HepG2 (cell line): Measurements from ENCODE around the gene TSG101. TPM values are rescaled to one million over a fixed set of nuclear protein-coding genes. Genes with fewer than 3 reads are reported as not detected.

Experiments
- ATAC-seq: fragments of 200-7000 bp; cut with Tn5 transposase; 3 replicates; pipeline ENCODE4 v1.9.1; 2020; ENCODE audit warnings: mild to moderate bottlenecking, moderate library complexity
- BruUV-seq: library from RNA; stranded (reverse); fragments of 400-500 nt; replicated peaks from 2 replicates; lab custom pipeline; 2021; lab: Mats Ljungman, UMichigan
- CTCF ChIA-PET: fragments of 300-600 bp; formaldehyde crosslinking; extraction: SDS; loops from one replicate; lab custom pipeline; 2021; ENCODE audit warnings: low total read pairs, inconsistent platforms, low intra/inter-chr PET ratio; lab: Yijun Ruan, JAX
- POLR2A ChIA-PET: fragments of 350-600 bp; sonication (Branson Sonifier 250); formaldehyde crosslinking; loops from one replicate; lab custom pipeline; 2020; ENCODE audit warnings: antibody characterized with exemption, inconsistent platforms; lab: Yijun Ruan, JAX
- DNase-seq: peaks from one replicate; pipeline ENCODE4 v3.0.0-alpha.2; 2015; ENCODE audit warnings: low spot score
- FAIRE-seq: peaks from 3 replicates; lab custom pipeline; 2011; peaks lifted over from hg19 to GRCh38; lab: Jason Lieb, UNC
- H2AFZ ChIP-seq: one replicate; pipeline ENCODE4 v1.6.1; 2011; ENCODE audit warnings: low read length, inconsistent platforms
- H3K27ac ChIP-seq: fragments of 300-600 bp; 3 replicates; pipeline ENCODE4 v1.8.0; 2011; ENCODE audit warnings: mixed run types, mild to moderate bottlenecking, mixed read lengths, low read length, inconsistent platforms; ENCODE audit not compliant: insufficient read depth; ENCODE audit errors: extremely low read length
- H3K27me3 ChIP-seq, 2 experiments: fragments of 200-600 bp in 1 of 2; 2 replicates in 1 of 2; 3 replicates in 1 of 2; pipeline versions ENCODE4 v1.6.0 to v1.8.0; 2011; ENCODE audit warnings: low read length in 2 of 2, mild to moderate bottlenecking in 2 of 2, moderate library complexity in 2 of 2, inconsistent platforms in 1 of 2; ENCODE audit not compliant: insufficient read depth in 2 of 2, control insufficient read depth in 1 of 2
- H3K36me3 ChIP-seq, 2 experiments: fragments of 200-600 bp in 1 of 2; replicated peaks in 1 of 2; 2 replicates in 1 of 2; 3 replicates in 1 of 2; pipeline versions ENCODE4 v1.5.1 to v1.8.0; 2011; ENCODE audit warnings: low read length in 2 of 2, inconsistent platforms in 1 of 2; ENCODE audit not compliant: insufficient read depth in 2 of 2, control insufficient read depth in 1 of 2
- H3K4me1 ChIP-seq: 2 replicates; pipeline ENCODE4 v1.5.1; 2012; ENCODE audit warnings: low read length, inconsistent platforms; ENCODE audit not compliant: insufficient read depth
- H3K4me2 ChIP-seq: 2 replicates; pipeline ENCODE4 v1.6.0; 2011; ENCODE audit warnings: low read depth, low read length, inconsistent platforms
- H3K4me3 ChIP-seq, 3 experiments: fragments of 200-600 bp in 1 of 3; sonication (generic), shearing (Covaris generic) in 1 of 3; replicated peaks in 1 of 3; 2 replicates each; pipeline ENCODE4 v1.5.1; 2011 to 2016; ENCODE audit warnings: low read length in 3 of 3, inconsistent platforms in 2 of 3, low read depth in 2 of 3, mild to moderate bottlenecking in 2 of 3, control low read depth in 1 of 3, mixed read lengths in 1 of 3; ENCODE audit not compliant: insufficient read depth in 1 of 3
- H3K79me2 ChIP-seq: one replicate; pipeline ENCODE4 v1.6.1; 2011; ENCODE audit warnings: low read length, inconsistent platforms; ENCODE audit not compliant: insufficient read depth
- H3K9ac ChIP-seq: 2 replicates; pipeline ENCODE4 v1.6.0; 2011; ENCODE audit warnings: mild to moderate bottlenecking, low read depth, low read length, inconsistent platforms; ENCODE audit not compliant: insufficient read depth
- H3K9me3 ChIP-seq: 2 replicates; pipeline ENCODE4 v1.5.1; 2012; ENCODE audit warnings: mild to moderate bottlenecking, low read length
- H4K20me1 ChIP-seq: 2 replicates; pipeline ENCODE4 v1.6.0; 2011; ENCODE audit warnings: inconsistent platforms, mild to moderate bottlenecking, low read length, moderate library complexity; ENCODE audit not compliant: insufficient read depth
- ARID3A ChIP-seq: IDR thresholded peaks from 2 replicates; pipeline ENCODE4 v1.6.1; 2012; ENCODE audit warnings: low read depth, low read length, improper control_type of control experiment
- CTCF ChIP-seq: sonication (generic); formaldehyde crosslinking; IDR thresholded peaks from 2 replicates; pipeline ENCODE4 v1.5.0; 2020; ENCODE audit warnings: mild to moderate bottlenecking, missing genetic modification reagents, moderate library complexity
- E2F2 ChIP-seq: sonication (generic); formaldehyde crosslinking; IDR thresholded peaks from 2 replicates; pipeline ENCODE4 v1.4.0; 2020; ENCODE audit warnings: missing genetic modification reagents, borderline replicate concordance
- NFRKB ChIP-seq: fragments of 450-650 bp; IDR thresholded peaks from 2 replicates; pipeline ENCODE4 v1.6.1; 2017
- RAD21 ChIP-seq: fragments of 450-650 bp; formaldehyde crosslinking; IDR thresholded peaks from 2 replicates; pipeline ENCODE4 v1.5.0; 2020; ENCODE audit warnings: mild to moderate bottlenecking
- SMC3 ChIP-seq: IDR thresholded peaks from 2 replicates; pipeline ENCODE4 v1.6.1; 2011; ENCODE audit warnings: low read length, improper control_type of control experiment
- STAG1 ChIP-seq: sonication (generic); formaldehyde crosslinking; IDR thresholded peaks from 2 replicates; pipeline ENCODE4 v1.4.0; 2020; ENCODE audit warnings: missing genetic modification reagents
- THRA ChIP-seq: sonication (generic); formaldehyde crosslinking; IDR thresholded peaks from 2 replicates; pipeline ENCODE4 v1.4.0; 2020; ENCODE audit warnings: missing genetic modification reagents, borderline replicate concordance
- ZKSCAN1 ChIP-seq: fragments of 150-350 bp; IDR thresholded peaks from 2 replicates; pipeline ENCODE4 v1.6.1; 2014; ENCODE audit warnings: low read length
- ZNF691 ChIP-seq: sonication (generic); formaldehyde crosslinking; IDR thresholded peaks from 2 replicates; pipeline ENCODE4 v1.4.0; 2020; ENCODE audit warnings: missing genetic modification reagents, low read depth, mild to moderate bottlenecking, borderline replicate concordance
- WGBS: methylation state at CpG from one replicate; pipeline ENCODE4 v1.1.6; 2017; ENCODE audit warnings: low lambda C conversion rate; 5-methylcytosine and 5-hydroxymethylcytosine counted together
- in situ Hi-C: cut with HindIII; loops from 2 replicates; pipeline ENCODE4 v1.10.0; 2017; ENCODE audit warnings: low pct_unique_long_range_greater_than_20kb; ENCODE audit not compliant: extremely low pct_ligation_motif_present
- intact Hi-C: fragments of 100-400 bp; cut with micrococcal nuclease; formaldehyde crosslinking; loops from one replicate; pipeline ENCODE4 v1.10.0; 2022; ENCODE audit not compliant: unreplicated experiment
- polyA plus RNA-seq, 8 experiments: library from polyadenylated mRNA; depleted of rRNA in 3 of 8; stranded (reverse) in 7 of 8; unstranded in 1 of 8; fragments of >200 nt; fragmentation: Illumina TruSeq in 4 of 8; extraction: Trizol in 4 of 8; gene quantifications; 2 replicates each; pipeline versions ENCODE4 v1.2.1 to v1.2.3, GENCODE V29; 2011 to 2016; ENCODE audit warnings: low read depth in 4 of 8, missing spikeins in 1 of 8, mixed read lengths in 1 of 8; ENCODE audit not compliant: insufficient read depth in 1 of 8
- total RNA-seq, 5 experiments: library from RNA; depleted of rRNA; stranded (reverse); fragments of >200 nt; fragmentation: Illumina TruSeq; extraction: Trizol; gene quantifications; 2 replicates each; pipeline ENCODE4 v1.2.3, GENCODE V29; 2016; ENCODE audit warnings: low read depth in 1 of 5

TSG101 gene
- total and polyA plus RNA-seq, 2 of the 13 experiments (the other 11 are each of a cell fraction or from before 2014, with no cell fraction given): 69.3 to 206 TPM

- TF ChIP-seq ZNF691 (CRISPR knock-in tag) (no peak), ZKSCAN1 (peak; percentile 77), RAD21 (0 out of 2 replicates have a peak, but pooled peaks have one; percentile 14), STAG1 (peak; percentile 75), NFRKB (no peak), THRA (CRISPR knock-in tag) (no peak), SMC3 (peak; percentile 46; the same call in 1 of the 2 replicates), CTCF (CRISPR knock-in tag) (peak; percentile 52), E2F2 (no peak), ARID3A (peak; percentile 73)
- in situ Hi-C loops: loop anchor here (10.0 kb wide), 1 partner anchor 194 kb away; no protein-coding TSS in a partner anchor
- CTCF ChIA-PET: interaction anchor here (1.1 to 1.8 kb wide), 4 partner anchors 111 to 224 kb away, joined by 3 to 10 read pairs (median 7); no protein-coding TSS in a partner anchor
- no peaks in the 10 kb centered on the region for H3K9me3 ChIP-seq
- POLR2A ChIA-PET: interaction anchor here (0.9 kb wide), 1 partner anchor 14 kb away, joined by 5 read pairs; no protein-coding TSS in a partner anchor
- H3K4me2 ChIP-seq: no peak overlapping the region
- FAIRE-seq: no peak
- no peaks in the 10 kb centered on the region for H3K79me2 ChIP-seq
- peak; percentile 64 for ATAC-seq
- intact Hi-C loops: loop anchor here (1.0 to 2.0 kb wide), 4 partner anchors 48 to 224 kb away; partner anchors contain the start of gene UEVLD
- H3K9ac ChIP-seq: no peak overlapping the region
- no peaks in the 10 kb centered on the region for H4K20me1 ChIP-seq
- DNase-seq: peak; percentile 42
- no peaks in the 10 kb centered on the region for H3K4me1 ChIP-seq
- H3K36me3 ChIP-seq: peaks cover 3 to 16% of the 10 kb centered on the region in 2 experiments; a peak in 2 of 5 replicates
- H2AFZ ChIP-seq: no peak overlapping the region
- 100% methylated on average over 1 of the region's 1 CpG for WGBS
- no peak overlapping the region for H3K4me3 ChIP-seq
- BruUV-seq: no TSS peak
- no peak overlapping the region for H3K27ac ChIP-seq
- H3K27me3 ChIP-seq: no peaks in the 10 kb centered on the region
Observed at GRCh38 chr11:18540207-18541009, 13.7 kb upstream of the TSG101 start.
